ENCODE results near the gene ARPC5L.

Gene ARPC5L

GRCh38 chr9:124861342-124862229 lies at the start of gene ARPC5L, which contains the start of gene RPL35:
Gene ARPC5L (plus strand): TSS chr9:124862130. CDS start chr9:124869291, 7,161 bp downstream.
Gene RPL35 (minus strand): TSS chr9:124861957. CDS start chr9:124861912, 45 bp downstream.
- TF ChIP-seq CTCF (IDR thresholded peaks at IDR 0.05; ENCODE audit: low read depth, low read length): peak; percentile 23
- peak; percentile 82 for DNase-seq (ENCODE audit: extremely low read depth, low read depth)

- no peak for DNase-seq (ENCODE audit: extremely low read depth, low read depth)
- no peak; the same call in 1 of the 2 replicates for TF ChIP-seq CTCF (IDR thresholded peaks at IDR 0.05; ENCODE audit: low read depth, low read length)
These were observed 49.5 kb upstream of the ARPC5L start for GRCh38 chr9:124812441-124812876.

- DNase-seq (ENCODE audit: extremely low read depth, low read depth): no peak
- TF ChIP-seq CTCF (IDR thresholded peaks at IDR 0.05; ENCODE audit: low read depth, low read length): no peak
These were observed 48.9 kb upstream of the ARPC5L start for GRCh38 chr9:124813041-124813440.

GRCh38 chr9:124813501-124814163 lies 48.3 kb upstream of the ARPC5L start:
- TF ChIP-seq CTCF (IDR thresholded peaks at IDR 0.05; ENCODE audit: low read depth, low read length): no peak
- no peak for DNase-seq (ENCODE audit: extremely low read depth, low read depth)

GRCh38 chr9:124814164-124814535 lies 47.8 kb upstream of the ARPC5L start:
- no peak for DNase-seq (ENCODE audit: extremely low read depth, low read depth)
- TF ChIP-seq CTCF (IDR thresholded peaks at IDR 0.05; ENCODE audit: low read depth, low read length): no peak

GRCh38 chr9:124815601-124816000 lies 46.3 kb upstream of the ARPC5L start:
- TF ChIP-seq CTCF (IDR thresholded peaks at IDR 0.05; ENCODE audit: low read depth, low read length): no peak
- no peak for DNase-seq (ENCODE audit: extremely low read depth, low read depth)
